Bronchial epithelial cell (primary cell): ENCODE results near the gene IBA57. TPM values are rescaled to one million over a fixed set of nuclear protein-coding genes. Genes with fewer than 3 reads are reported as not detected.

Experiments used
- DNase-seq: peaks from one replicate; pipeline ENCODE4 v3.0.0-alpha.2; 2010; ENCODE audit warnings: low read depth
- FAIRE-seq: peaks from 2 replicates; lab custom pipeline; 2011; peaks lifted over from hg19 to GRCh38; lab: Jason Lieb, UNC
- H3K27me3 ChIP-seq: 2 replicates; pipeline ENCODE4 v1.5.1; 2011; ENCODE audit warnings: low read length; ENCODE audit not compliant: control insufficient read depth, insufficient read depth
- H3K36me3 ChIP-seq: 2 replicates; pipeline ENCODE4 v1.5.1; 2011; ENCODE audit warnings: low read length; ENCODE audit not compliant: control insufficient read depth, insufficient read depth
- H3K4me3 ChIP-seq: 2 replicates; pipeline ENCODE4 v1.5.1; 2011; ENCODE audit warnings: mild to moderate bottlenecking, low read depth, low read length, control low read depth
- total RNA-seq: library from RNA; depleted of rRNA; stranded (reverse); fragments of >200 nt; gene quantifications from 2 replicates; pipeline ENCODE4 v1.2.1, GENCODE V29; 2014
- TF ChIP-seq, protein P1 (sequence below): IDR thresholded peaks from 2 replicates; pipeline ENCODE4 v1.5.1; 2011; ENCODE audit warnings: mild to moderate bottlenecking, moderate library complexity, low read length, control low read depth, inconsistent platforms; ENCODE audit not compliant: insufficient read depth, severe bottlenecking

The IBA57 gene
- total RNA-seq, 1 donor from 2014 or later = 2.6 TPM

- no peak overlapping the region for H3K4me3 ChIP-seq
- DNase-seq = no peak
- no peak for FAIRE-seq
- H3K36me3 ChIP-seq = peaks cover 23% of the 10 kb centered on the region
- TF ChIP-seq, protein P1, sequence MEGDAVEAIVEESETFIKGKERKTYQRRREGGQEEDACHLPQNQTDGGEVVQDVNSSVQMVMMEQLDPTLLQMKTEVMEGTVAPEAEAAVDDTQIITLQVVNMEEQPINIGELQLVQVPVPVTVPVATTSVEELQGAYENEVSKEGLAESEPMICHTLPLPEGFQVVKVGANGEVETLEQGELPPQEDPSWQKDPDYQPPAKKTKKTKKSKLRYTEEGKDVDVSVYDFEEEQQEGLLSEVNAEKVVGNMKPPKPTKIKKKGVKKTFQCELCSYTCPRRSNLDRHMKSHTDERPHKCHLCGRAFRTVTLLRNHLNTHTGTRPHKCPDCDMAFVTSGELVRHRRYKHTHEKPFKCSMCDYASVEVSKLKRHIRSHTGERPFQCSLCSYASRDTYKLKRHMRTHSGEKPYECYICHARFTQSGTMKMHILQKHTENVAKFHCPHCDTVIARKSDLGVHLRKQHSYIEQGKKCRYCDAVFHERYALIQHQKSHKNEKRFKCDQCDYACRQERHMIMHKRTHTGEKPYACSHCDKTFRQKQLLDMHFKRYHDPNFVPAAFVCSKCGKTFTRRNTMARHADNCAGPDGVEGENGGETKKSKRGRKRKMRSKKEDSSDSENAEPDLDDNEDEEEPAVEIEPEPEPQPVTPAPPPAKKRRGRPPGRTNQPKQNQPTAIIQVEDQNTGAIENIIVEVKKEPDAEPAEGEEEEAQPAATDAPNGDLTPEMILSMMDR = no peak
- H3K27me3 ChIP-seq = no peaks in the 10 kb centered on the region
Observed at GRCh38 chr1:228142155-228142691, 23.4 kb upstream of the IBA57 start.

DNA sequence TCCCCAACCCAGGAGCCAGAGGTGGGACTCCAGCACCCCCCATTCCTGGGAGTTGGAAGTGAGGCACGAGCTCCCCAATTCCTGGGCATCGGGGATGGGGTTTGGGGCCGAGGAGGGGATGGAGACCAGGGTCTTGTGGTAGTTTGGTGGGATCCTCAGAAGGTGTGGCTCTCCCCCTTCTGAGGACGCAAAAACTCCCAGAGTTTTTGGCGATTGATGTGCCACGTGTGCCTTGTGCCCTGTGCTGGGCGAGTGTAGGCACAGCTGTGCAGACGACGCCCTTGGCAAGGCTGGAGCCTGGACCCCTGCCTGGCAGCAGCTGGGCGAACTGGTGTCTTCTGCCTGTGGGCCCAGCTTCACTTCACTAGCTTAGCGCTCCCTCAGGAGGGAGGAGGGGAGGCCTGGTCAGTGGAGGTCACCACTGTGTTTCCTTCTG is 22.9 kb upstream of the IBA57 start:
- no peak overlapping the region for H3K4me3 ChIP-seq
- TF ChIP-seq, protein P1 = no peak
- DNase-seq = no peak
- peaks cover 25% of the 10 kb centered on the region for H3K36me3 ChIP-seq
- FAIRE-seq = no peak
- H3K27me3 ChIP-seq = no peaks in the 10 kb centered on the region

DNA sequence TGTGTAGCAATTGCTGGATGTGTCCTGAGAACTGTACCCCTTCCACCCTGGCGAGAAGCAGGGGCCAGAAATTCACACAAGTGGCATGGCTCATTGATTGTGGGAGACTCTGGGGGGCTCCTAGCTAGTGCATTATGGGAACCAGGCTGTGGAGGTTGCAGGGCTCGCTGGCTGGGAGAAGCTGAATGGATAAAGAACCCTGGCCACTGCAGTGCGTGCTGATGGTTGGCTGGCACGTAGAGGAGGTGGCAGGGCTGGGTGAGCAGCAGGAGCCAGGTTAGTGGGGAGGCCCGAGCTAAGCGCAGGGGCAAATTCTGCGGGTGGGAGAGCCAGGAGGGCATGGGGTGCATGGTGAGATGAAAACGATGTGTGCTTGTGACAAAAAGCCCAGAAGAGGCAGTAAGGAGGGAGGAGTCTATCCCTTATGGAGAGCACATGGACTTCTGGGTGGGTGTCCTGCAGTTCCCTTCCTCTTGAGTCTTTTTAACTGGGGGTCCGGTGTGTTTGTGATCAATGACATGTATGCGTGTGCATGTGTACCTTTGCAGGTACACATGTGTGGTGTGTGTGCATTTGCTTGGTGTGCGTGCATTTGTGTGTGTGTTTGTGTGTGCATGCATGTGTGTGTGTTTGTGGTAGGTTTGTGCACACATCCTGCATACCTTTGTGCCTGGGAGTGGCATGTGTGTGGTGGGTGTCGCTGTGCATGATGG is 22.0 kb upstream of the IBA57 start:
- TF ChIP-seq, protein P1 = no peak
- Histone ChIP-seq H3K36me3 (peaks cover 29% of the 10 kb centered on the region), H3K4me3 (no peak overlapping the region), H3K27me3 (no peaks in the 10 kb centered on the region)
- no peak for DNase-seq
- peak; percentile 89 for FAIRE-seq

- Histone ChIP-seq H3K36me3 (peaks cover 29% of the 10 kb centered on the region), H3K4me3 (no peak overlapping the region), H3K27me3 (no peaks in the 10 kb centered on the region)
- DNase-seq = no peak
- no peak for FAIRE-seq
- TF ChIP-seq, protein P1 = no peak
Observed at GRCh38 chr1:228144193-228144992, 21.2 kb upstream of the IBA57 start.

- Histone ChIP-seq H3K4me3 (no peak overlapping the region), H3K27me3 (no peaks in the 10 kb centered on the region), H3K36me3 (peaks cover 29% of the 10 kb centered on the region)
- DNase-seq (no peak), FAIRE-seq (no peak)
- TF ChIP-seq, protein P1 = no peak
Observed at GRCh38 chr1:228144993-228145343, 20.6 kb upstream of the IBA57 start.
